Stimulated activated CD8-positive, alpha-beta memory T cell treated with anti-CD3 and anti-CD28 coated beads, Interleukin-4, amount 100 ng/mL, for 4 hours (primary cell): Measurements from ENCODE around the gene NINJ2.
"Not testable (repeated sequence)": the region's sequence is repeated elsewhere in the genome, so short reads cannot be mapped to it uniquely, and the experiment has no call there.

Experiments
- DNase-seq, 2 donors: peaks; one replicate each; pipeline ENCODE4 v3.0.0-alpha.2; 2020; ENCODE audit warnings: low read depth in 2 of 2, low spot score in 1 of 2

NINJ2 gene

GRCh38 chr12:663293-663871 is at the start of gene NINJ2:
TSS of gene NINJ2 (minus strand) at chr12:663445. CDS start at chr12:663360, 85 bp downstream.
- no peak for DNase-seq

DNA sequence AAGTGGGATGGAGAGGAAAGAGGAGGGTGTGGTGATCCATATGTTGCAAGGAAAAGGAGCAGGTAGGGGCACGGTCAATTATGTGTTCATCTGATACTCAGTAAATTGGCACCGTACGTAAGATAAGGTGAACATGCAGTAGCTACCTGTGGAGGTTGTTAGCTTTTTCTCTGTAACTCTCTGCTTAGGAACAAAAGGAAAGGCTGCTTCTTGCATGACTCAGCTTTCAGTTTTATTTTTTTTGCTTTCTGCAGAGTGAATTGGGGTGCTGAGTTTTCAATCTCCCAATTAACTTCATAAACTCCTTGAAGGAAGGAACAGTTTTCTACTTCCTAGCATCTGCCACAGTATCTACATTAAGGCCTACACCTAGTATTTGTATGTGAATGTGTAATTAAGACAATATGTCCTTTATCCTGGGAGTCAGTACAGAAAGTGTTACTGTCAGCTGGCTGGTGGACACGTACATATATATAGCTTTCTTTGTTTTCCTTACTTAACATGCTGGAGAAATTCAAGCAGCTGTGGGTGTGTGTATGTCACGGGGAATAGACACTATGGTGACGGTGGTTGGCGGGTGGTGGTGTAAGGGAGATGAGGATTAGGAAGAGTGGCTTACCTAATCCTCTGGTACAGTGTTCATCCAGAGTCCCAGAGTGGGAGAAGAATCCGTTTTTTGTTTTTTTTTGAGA is 49.1 kb upstream of the NINJ2 start:
- no peak for DNase-seq

DNA sequence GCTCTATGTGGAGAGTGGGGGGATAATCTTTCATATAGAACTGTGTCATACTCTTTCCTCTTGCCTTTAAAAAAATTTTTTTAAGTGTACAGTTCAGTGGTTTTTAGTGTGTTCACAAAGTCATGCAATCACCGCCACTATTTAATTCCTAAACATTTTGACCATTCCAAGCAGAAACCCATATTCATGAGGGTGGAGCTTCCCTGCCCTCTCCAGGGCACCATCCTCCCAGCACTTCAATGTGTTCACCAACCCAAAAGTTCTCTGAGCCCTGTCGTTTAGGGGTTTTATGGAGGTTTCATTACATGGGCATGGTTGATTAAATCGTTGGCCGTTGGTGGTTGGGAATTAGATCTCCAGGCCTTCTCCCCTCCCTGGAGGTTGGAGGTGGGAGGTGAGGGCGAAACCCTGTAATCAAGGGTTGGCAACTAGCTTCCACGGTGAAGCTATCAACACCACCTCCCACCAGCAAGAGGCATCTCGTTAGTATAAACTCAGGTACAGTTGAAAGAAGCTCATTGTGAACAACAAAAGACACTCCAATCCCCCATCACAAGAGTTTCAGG is 46.3 kb upstream of the NINJ2 start:
- no peak for DNase-seq

- DNase-seq: not testable (repeated sequence)
These were observed 44.8 kb upstream of the NINJ2 start for GRCh38 chr12:708084-708483.

DNA sequence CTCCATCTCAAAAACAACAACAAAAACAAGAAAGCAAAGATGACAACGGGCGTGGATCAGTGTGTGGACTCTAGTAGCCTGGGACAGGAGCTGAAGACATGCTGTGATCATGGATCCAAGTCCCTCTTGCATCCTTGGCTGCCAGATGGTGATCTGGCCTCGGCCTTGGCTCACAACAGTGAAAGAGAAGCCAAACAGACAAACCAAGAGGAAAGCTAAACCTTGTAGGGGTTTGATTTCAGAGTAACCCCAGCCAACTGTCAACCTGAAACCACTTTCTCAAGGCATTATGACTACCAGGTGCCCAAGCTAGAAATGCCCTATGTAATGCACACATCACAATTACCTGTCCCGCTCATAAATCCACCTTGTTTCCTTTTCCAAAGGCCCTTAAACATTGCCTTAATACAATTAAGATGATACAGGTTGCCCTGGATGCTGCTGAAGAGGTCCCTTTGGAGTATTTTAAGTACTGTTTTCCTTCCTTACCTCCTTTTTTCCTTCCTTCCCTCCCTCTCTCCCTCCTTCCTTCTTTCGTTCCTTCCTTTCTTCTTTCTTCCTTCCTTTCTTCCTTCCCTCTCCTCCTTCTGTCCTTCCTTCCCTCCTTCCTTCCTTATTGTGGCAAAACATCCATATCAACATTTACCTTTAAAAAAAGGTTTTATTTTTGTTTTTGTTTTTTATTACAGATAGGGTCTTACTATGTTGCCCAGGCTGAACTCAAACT is 41.4 kb upstream of the NINJ2 start:
- no peak for DNase-seq

DNA sequence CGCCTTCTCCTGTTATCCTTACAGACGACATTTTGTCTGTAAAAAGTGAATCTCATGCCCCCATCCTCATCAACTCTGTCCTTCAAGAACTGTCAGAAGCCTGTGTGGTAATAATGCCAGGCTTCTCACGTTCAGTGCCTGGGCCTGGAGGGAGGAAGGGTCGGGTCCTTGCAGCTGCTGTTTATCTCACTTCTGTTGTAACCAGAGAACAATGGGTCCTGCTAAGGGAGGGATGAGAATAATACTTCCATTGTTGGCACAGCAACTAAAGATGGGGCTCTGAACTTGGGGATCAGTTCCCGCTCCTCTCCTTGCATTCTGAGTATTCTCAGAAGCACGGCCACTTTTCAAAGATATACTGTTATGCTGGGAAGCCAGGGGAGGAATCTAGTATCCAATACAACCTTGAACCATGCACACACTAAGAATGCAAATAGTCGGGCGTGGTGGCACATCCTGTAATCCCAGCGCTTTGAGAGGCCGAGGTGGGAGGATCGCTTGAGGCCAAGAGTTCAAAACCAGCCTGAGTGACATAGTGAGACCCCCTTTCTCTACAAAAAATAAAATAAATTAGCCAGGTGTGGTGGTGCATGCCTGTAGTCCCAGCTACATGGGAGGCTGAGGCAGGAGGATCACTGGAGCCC is 38.8 kb upstream of the NINJ2 start:
- no peak for DNase-seq

GRCh38 chr12:700016-700415 is 36.8 kb upstream of the NINJ2 start:
- no peak for DNase-seq

GRCh38 chr12:698222-698621 is 35.0 kb upstream of the NINJ2 start:
- DNase-seq: not testable (repeated sequence)

- DNase-seq: no peak
These were observed 34.2 kb upstream of the NINJ2 start for GRCh38 chr12:697481-697880.

DNA sequence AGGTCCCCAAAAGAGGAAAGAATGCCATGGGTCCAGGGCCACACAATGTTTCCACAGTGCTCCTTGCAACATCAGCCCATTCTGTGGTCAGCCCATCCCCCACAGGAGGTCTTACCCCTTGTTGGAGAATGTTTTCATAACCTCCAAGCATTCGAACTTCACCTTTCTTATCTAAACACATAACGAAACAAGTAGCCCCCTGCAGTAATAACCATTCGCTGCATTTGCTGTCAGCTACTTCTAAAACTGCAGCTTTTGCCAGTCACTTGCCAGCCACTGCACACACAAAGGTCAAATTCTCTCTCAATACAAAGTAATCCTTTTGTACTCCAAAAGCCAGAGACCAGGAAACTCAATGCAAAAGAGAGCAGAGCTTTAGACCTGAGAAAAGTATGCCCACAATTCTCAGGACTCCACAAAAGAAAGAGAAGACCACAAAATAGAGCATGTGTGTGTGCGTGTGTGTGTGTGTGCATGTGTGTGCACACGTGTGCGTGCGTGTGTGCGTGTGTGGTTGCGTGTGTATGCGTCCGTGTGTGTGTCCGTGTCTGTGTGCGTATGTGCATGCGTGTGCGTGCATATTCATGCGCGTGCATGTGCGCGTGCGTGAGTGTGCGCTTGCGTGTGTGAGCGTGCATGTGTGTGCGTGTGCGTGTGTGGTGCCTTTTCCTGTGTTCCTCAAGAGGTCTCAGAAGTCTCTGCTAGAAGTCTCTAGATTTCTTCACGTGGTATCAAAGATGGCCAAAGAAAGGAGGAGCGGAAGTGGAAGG is 31.7 kb upstream of the NINJ2 start:
- no peak for DNase-seq

GRCh38 chr12:693934-694533 is 30.8 kb upstream of the NINJ2 start:
- DNase-seq: no peak

DNA sequence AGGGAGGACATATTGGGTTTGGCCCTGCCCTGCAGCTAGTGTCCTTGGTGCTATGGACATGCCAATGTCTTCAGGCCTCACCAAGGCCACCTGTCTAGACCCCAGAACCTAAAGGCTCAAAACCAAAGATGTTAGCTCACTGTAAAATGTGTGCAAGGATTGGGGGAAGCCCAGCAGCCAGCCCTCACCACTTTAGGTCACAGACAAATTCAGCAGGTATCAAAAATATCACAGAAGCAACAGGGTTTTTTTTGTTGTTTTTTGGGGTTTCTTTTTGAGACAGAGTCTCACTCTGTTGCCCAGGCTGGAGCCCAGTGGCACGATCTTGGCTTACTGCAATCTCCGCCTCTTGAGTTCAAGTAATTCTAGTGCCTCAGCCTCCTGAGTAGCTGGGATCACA is 29.0 kb upstream of the NINJ2 start:
- DNase-seq: no peak

GRCh38 chr12:690466-690865 is 27.2 kb upstream of the NINJ2 start:
- DNase-seq: no peak

DNA sequence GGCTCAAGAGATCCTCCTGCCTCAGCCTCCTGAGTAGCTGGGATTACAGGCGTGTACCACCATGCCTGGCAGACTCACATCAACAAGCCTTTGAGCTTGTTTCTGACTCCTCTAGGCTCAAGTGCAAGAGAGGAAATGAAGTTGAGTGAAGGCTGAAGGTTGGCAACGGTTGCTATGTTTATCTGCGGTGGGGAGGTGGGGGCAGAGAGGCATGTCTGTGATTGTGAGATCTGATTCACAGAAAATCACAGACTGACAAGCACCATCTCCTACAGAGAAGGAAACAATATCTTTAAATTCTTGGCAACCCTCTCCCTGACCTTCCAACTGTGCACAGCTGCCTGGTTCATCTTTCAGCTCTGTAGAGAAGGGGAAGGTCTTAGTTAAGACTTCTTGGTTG is 22.1 kb upstream of the NINJ2 start:
- peak; percentile 66 to 68 for DNase-seq

DNA sequence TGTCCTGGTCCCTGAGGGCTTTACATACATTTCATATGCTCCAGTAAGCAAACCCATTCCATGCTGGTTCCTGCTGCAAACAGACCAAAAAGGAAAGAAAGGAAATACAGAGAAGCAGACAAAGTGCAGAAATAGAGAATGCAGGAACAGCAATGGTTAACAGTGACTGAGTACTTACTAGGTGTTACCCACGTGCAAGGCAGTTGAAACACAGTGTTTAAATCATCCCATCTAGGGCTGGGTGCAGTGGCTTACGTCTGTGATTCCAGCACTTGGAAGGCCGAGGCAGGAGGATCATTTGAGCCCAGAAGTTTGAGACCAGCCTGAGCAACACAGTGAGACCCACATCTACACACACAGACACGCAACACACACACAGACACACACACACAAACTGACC is 21.2 kb upstream of the NINJ2 start:
- DNase-seq: no peak

- DNase-seq: no peak
These were observed 18.5 kb upstream of the NINJ2 start for GRCh38 chr12:681568-682256.

DNA sequence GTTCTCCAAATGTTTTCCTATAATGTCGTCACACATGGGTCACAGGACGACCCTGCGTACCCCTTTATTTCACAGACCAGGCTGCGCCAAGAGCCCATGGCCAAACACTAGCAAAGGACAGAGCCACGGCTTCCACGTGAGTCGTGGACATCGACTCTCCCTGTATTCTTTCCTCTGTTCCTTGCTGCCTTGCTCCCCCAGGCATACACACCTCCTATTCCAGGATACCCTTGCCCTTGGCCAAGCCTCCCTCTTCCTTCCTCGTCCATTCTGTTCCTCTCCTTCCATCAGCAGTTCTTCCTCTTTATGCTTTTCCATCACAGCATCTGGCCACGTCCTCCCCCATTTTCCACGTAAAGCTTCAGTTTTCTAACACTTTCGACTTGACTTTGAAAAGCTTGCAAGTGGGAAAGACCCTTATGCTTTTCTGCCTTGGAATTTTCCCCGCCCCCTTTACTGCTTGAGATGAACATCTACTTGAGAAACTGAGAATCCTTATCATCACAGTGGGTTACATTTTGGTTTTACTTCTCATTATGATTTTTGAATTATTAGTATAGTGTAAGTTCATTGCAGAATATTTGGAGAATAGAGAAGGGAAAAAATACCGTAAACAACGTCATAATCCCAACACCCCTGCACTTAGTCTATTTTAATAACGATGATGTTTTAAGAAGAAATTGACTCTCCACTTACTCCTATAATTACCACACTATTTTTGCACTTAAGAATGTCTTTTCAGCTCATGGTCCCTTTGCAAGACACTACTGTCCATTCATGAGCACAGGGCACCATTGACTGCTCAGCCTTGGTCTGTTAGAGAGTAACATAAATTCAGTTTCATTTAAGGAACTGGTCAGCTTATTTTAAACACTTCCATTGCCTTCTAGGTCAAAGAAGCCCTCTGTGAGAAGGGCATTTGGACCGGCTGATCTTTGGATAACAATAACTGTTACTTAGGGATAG is 15.8 kb upstream of the NINJ2 start:
- no peak for DNase-seq

GRCh38 chr12:675562-675961 is 12.3 kb upstream of the NINJ2 start:
- DNase-seq: no peak
